Measurements from ENCODE around the gene PLAC8. TPM values are rescaled to one million over a fixed set of nuclear protein-coding genes. Genes with fewer than 3 reads are reported as not detected.

Gene PLAC8
- total and polyA plus RNA-seq, 2 donors (not counting 1 experiment from before 2014, with no cell fraction given): 125 to 499 TPM

DNA sequence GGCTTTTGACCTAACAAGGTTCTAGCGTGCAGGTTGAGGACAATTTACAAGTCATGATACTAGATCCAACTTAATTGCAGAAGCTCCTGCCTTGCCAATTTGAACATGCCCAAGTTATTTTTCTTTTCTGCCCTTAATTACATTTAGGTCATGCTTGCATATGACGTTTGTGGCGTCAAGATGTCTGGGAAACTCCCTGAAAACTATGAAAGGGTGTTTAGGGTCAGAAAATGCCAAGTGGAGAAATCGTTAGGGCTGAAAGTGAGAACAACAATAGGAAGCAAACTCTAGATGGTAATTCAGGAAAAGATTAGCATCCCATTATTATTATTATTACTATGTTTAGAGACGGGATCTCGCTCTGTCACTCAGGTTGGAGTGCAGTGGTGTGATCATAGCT, 38.2 kb upstream of the PLAC8 start:
- Histone ChIP-seq H3K4me1 (ENCODE audit: control insufficient read depth in 2 of 2, insufficient read depth in 2 of 2, low read length in 2 of 2) (peaks cover 26 to 27% of the 10 kb centered on the region in 2 donors), H3K27me3 (replicated peaks in 1 of 4; ENCODE audit: control extremely low read depth in 1 of 4, control insufficient read depth in 3 of 4, insufficient read depth in 4 of 4, low read length in 3 of 4) (no peaks in the 10 kb centered on the region), H3K79me2 (ENCODE audit: control insufficient read depth, insufficient read depth, low read length) (no peaks in the 10 kb centered on the region), H3K9me3 (ENCODE audit: control extremely low read depth in 1 of 3, control insufficient read depth in 2 of 3, insufficient read depth in 1 of 3, low read length in 2 of 3) (peaks cover 0 to 2% (median 0%) of the 10 kb centered on the region in 3 donors), H3K9ac (ENCODE audit: low read length) (no peak overlapping the region), H3K4me3 (ENCODE audit: control extremely low read depth in 1 of 5, extremely low read depth in 1 of 5, insufficient read depth in 1 of 5, low read depth in 2 of 5, low read length in 4 of 5) (no peak overlapping the region), H3K27ac (ENCODE audit: low read length in 2 of 2) (peak overlapping the region in 1 of 2 donors; percentile 41), H4K20me1 (ENCODE audit: control insufficient read depth, insufficient read depth, low read length, poor library complexity, severe bottlenecking) (no peaks in the 10 kb centered on the region), H2AFZ (ENCODE audit: insufficient read depth, low read depth, low read length, poor library complexity, severe bottlenecking) (no peak overlapping the region), H3K4me2 (replicated peaks; ENCODE audit: low read depth, low read length, poor library complexity, severe bottlenecking) (peak overlapping the region; percentile 27), H3K36me3 (replicated peaks in 1 of 2; ENCODE audit: control extremely low read depth in 1 of 2, control insufficient read depth in 1 of 2, extremely low read depth in 1 of 2, insufficient read depth in 2 of 2, low read length in 1 of 2) (no peaks in the 10 kb centered on the region)
- WGBS (ENCODE audit: insufficient coverage): 100% methylated on average over 3 of the region's 6 CpGs
- H3K4me3 Mint-ChIP-seq: no peak overlapping the region
- TF ChIP-seq, protein P1, sequence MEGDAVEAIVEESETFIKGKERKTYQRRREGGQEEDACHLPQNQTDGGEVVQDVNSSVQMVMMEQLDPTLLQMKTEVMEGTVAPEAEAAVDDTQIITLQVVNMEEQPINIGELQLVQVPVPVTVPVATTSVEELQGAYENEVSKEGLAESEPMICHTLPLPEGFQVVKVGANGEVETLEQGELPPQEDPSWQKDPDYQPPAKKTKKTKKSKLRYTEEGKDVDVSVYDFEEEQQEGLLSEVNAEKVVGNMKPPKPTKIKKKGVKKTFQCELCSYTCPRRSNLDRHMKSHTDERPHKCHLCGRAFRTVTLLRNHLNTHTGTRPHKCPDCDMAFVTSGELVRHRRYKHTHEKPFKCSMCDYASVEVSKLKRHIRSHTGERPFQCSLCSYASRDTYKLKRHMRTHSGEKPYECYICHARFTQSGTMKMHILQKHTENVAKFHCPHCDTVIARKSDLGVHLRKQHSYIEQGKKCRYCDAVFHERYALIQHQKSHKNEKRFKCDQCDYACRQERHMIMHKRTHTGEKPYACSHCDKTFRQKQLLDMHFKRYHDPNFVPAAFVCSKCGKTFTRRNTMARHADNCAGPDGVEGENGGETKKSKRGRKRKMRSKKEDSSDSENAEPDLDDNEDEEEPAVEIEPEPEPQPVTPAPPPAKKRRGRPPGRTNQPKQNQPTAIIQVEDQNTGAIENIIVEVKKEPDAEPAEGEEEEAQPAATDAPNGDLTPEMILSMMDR (IDR thresholded peaks at IDR 0.05): no peak
- no peak for TF ChIP-seq EZH2 (IDR thresholded peaks at IDR 0.05; ENCODE audit: borderline replicate concordance, insufficient read depth, low read depth, low read length, poor library complexity, severe bottlenecking)
- DNase-seq: no peak
- no peaks in the 10 kb centered on the region for H3K27me3 Mint-ChIP-seq
- H3K27ac Mint-ChIP-seq: peak overlapping the region; percentile 43
- ATAC-seq (ENCODE audit: low read depth): no peak
- ChIA-PET POLR2A (interaction anchor here (1.1 to 1.3 kb wide), 2 partner anchors 20 kb away, joined by 3 read pairs; no protein-coding TSS in a partner anchor), CTCF (interaction anchor here (0.6 to 1.4 kb wide), 3 partner anchors 11 to 46 kb away, joined by 3 to 4 read pairs (median 3); no protein-coding TSS in a partner anchor)
- H3K9me3 Mint-ChIP-seq (ENCODE audit: insufficient read depth): no peaks in the 10 kb centered on the region
- intact Hi-C loops (cut with micrococcal nuclease): no loop called here
- H3K4me1 Mint-ChIP-seq: peaks cover 34% of the 10 kb centered on the region

DNA sequence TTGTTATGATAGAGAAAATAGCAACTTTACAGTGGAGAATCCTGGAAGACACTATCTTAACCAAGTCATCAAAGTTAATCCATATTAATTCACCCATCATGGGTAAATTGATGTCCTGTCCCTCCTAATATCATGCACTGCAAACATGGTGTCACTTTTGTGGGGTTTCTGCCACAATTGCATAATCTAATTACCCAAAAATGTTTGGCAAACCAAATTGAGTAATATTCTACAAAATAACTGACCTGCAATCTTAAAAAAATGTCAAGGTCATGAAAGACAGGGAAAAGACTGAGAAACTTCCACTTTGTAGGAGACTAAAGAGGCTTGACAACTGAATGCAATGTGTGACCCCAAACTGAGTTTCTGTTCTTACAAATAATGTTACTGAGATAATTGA, 37.1 kb upstream of the PLAC8 start:
- Histone ChIP-seq H2AFZ (ENCODE audit: insufficient read depth, low read depth, low read length, poor library complexity, severe bottlenecking) (no peak overlapping the region), H3K4me1 (ENCODE audit: control insufficient read depth in 2 of 2, insufficient read depth in 2 of 2, low read length in 2 of 2) (peaks cover 26 to 27% of the 10 kb centered on the region in 2 donors), H3K9me3 (ENCODE audit: control extremely low read depth in 1 of 3, control insufficient read depth in 2 of 3, insufficient read depth in 1 of 3, low read length in 2 of 3) (peaks cover 0 to 2% (median 0%) of the 10 kb centered on the region in 3 donors), H3K27ac (ENCODE audit: low read length in 2 of 2) (no peak overlapping the region), H3K36me3 (replicated peaks in 1 of 2; ENCODE audit: control extremely low read depth in 1 of 2, control insufficient read depth in 1 of 2, extremely low read depth in 1 of 2, insufficient read depth in 2 of 2, low read length in 1 of 2) (no peaks in the 10 kb centered on the region), H3K79me2 (ENCODE audit: control insufficient read depth, insufficient read depth, low read length) (no peaks in the 10 kb centered on the region), H3K4me3 (ENCODE audit: control extremely low read depth in 1 of 5, extremely low read depth in 1 of 5, insufficient read depth in 1 of 5, low read depth in 2 of 5, low read length in 4 of 5) (no peak overlapping the region), H3K27me3 (replicated peaks in 1 of 4; ENCODE audit: control extremely low read depth in 1 of 4, control insufficient read depth in 3 of 4, insufficient read depth in 4 of 4, low read length in 3 of 4) (no peaks in the 10 kb centered on the region), H3K4me2 (replicated peaks; ENCODE audit: low read depth, low read length, poor library complexity, severe bottlenecking) (no peak overlapping the region), H4K20me1 (ENCODE audit: control insufficient read depth, insufficient read depth, low read length, poor library complexity, severe bottlenecking) (no peaks in the 10 kb centered on the region), H3K9ac (ENCODE audit: low read length) (no peak overlapping the region)
- TF ChIP-seq, protein P1 (IDR thresholded peaks at IDR 0.05): no peak
- no peak for TF ChIP-seq EZH2 (IDR thresholded peaks at IDR 0.05; ENCODE audit: borderline replicate concordance, insufficient read depth, low read depth, low read length, poor library complexity, severe bottlenecking)
- intact Hi-C loops (cut with micrococcal nuclease): no loop called here
- DNase-seq (no peak), ATAC-seq (ENCODE audit: low read depth) (no peak)
- POLR2A ChIA-PET: interaction anchor here (0.6 to 1.3 kb wide), 2 partner anchors 21 to 90 kb away, joined by 3 read pairs; no protein-coding TSS in a partner anchor
- no peak overlapping the region for H3K4me3 Mint-ChIP-seq
- peaks cover 34% of the 10 kb centered on the region for H3K4me1 Mint-ChIP-seq
- H3K27ac Mint-ChIP-seq: no peak overlapping the region
- no peaks in the 10 kb centered on the region for H3K9me3 Mint-ChIP-seq (ENCODE audit: insufficient read depth)
- H3K27me3 Mint-ChIP-seq: no peaks in the 10 kb centered on the region
- CTCF ChIA-PET: interaction anchor here (0.8 to 1.1 kb wide), 2 partner anchors 59 to 109 kb away, joined by 3 read pairs; no protein-coding TSS in a partner anchor
